ENCODE data around the gene USP53.
A peak's percentile ranks its signal among the peaks of the same experiment; 100 is the strongest.
"Not testable (repeated sequence)": the region's sequence is repeated elsewhere in the genome, so short reads cannot be mapped to it uniquely, and the experiment has no call there.

Gene USP53

DNA sequence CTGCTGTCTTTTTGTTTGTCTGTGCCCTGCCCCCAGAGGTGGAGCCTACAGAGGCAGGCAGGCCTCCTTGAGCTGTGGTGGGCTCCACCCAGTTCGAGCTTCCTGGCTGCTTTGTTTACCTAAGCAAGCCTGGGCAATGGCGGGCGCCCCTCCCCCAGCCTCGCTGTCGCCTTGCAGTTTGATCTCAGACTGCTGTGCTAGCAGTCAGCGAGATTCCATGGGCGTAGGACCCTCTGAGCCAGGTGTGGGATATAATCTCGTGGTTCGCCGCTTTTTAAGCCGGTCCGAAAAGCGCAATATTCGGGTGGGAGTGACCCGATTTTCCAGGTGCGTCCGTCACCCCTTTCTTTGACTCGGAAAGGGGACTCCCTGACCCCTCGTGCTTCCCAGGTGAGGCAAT lies 67.0 kb downstream of the USP53 start:
- DNase-seq (ENCODE audit: low read depth) = not testable (repeated sequence)

DNA sequence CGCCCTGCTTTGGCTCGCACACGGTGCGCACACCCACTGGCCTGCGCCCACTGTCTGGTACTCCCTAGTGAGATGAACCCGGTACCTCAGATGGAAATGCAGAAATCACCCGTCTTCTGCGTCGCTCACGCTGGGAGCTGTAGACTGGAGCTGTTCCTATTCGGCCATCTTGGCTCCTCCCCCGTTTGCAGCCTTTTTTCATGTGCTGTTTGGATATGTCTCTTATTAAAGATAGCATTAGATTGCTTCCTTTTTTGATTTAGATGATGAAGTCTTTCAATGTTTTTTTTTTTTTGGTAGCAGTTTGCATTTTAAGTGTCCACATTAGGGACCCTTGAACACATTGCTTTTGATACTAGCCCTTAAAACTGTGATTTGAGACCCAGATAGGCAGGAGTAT lies 67.4 kb downstream of the USP53 start:
- DNase-seq (ENCODE audit: low read depth) = not testable (repeated sequence)

DNA sequence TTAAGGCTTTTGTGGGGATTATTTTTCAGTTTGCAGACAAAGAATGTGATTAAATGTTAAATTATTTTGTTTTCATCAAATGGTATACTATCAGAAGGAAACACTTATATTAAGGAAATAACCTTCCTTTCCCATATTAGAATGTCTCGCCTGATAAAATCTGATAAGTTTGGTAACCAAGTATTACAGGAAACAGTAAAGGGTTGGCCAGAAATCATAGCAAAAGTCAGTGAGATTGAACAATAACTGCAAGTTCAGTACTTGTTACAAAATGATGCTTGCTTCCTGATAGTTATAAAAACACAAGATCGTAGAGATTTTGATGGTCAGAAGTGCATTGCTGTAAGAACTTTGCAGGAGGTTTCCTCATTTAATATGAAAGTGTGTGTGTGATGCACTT lies 68.9 kb downstream of the USP53 start:
- DNase-seq (ENCODE audit: low read depth) = no peak

DNA sequence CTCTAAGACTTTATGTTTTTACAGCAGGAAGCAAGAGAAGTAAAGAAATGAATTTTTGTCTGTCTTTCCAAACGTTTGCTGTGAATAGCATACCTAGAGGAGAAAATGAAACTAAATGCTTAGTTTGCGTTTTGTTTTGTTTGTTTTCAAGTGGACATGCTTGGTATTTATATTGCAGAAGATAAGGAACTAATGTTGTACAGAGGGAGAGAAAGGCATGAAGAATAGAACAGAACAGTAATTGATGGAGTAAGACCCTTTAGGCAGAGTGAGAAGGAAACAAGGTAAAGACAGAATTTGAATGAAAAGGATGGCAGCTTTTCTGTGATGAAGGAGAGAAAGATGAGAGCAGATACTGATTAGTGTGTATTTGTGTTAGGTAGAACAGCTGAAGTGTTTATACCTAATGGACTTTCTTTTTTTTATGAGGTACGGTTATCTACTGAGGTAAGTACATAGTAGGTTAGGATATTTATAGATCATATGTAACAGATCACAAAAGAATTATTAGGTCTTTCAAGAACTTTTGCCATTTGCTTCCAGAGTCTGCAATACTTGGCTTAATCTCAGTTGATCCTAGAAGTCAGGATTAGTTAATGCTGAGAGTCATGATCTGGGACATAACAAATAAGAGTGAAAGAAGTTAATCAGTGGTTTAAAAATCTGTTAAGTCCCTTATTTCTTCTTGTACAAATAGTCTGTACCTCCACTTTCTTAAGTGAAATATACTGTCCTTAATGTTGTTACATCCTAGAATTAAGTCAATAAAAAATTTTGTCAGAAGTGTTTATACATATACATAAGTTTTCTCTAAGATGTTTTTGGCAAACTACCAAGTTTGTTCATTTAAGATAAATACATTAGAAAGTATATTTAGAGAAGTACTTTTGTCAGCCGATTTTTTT lies 72.6 kb downstream of the USP53 start:
- DNase-seq (ENCODE audit: low read depth) = no peak

DNA sequence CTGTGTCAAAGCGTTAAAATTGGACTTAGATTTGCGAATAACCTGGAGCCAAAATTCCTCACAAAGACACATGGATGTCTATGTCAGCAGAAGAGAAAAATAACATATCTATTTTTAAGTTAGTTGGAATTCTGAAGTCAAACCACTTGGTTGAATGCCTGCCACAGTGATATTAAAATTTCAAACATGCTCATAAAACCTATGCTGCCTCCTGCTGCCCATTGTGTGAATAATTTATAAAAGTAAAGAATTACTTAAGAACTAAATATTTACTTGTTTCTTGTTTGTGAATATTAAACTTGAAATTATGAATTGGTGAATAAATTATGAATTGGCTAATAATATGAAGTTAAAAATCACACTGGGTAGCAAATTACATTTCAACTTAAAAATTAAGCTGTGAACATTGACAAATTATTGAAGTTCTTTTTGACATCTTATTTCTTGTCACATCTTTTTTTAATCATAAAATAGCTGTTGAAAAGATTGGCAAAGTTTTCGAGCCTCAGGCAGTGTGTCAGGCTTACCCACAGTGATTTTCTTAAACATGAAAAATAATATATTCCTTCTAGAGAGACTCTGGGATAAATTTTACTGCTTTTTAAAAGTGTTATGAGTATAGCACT lies 74.0 kb downstream of the USP53 start:
- peak; percentile 1 for DNase-seq (ENCODE audit: low read depth)

DNA sequence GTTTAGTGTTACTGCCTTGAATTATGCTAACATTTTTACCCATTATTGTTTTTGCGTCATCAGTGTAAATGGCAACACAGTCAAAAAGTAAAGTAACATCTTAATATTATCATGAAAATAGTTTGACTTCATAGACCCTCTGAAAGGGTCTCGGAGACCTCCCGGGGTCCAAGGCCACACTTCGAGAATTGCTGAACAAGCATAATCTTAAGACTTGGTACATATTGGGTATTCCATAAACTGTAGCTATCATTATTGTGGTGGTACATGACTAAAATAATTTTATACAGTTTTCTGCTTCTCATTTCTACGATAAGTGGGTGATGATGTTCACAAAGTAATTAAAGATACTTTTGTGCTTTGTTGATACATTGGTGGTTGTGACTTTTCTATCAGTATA lies 76.8 kb downstream of the USP53 start:
- DNase-seq (ENCODE audit: low read depth) = no peak

DNA sequence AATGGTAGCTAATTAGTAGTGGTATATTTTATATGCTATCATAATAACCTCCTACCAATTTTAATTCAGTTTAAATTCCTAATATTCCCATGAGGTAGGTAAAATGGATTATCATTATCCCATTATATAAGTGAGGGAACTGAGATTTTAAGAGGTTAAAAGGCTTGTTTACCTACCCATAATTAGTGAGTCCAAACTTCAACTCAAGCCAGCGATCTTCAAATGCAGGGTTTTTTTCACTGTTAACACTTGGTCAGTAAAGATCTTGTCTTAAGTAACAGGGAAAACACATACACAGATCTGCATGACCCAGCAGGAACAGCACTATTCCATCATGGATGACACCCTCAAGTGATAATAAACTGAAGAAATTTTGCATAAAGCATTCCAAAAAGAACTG lies 78.1 kb downstream of the USP53 start:
- DNase-seq (ENCODE audit: low read depth) = no peak

DNA sequence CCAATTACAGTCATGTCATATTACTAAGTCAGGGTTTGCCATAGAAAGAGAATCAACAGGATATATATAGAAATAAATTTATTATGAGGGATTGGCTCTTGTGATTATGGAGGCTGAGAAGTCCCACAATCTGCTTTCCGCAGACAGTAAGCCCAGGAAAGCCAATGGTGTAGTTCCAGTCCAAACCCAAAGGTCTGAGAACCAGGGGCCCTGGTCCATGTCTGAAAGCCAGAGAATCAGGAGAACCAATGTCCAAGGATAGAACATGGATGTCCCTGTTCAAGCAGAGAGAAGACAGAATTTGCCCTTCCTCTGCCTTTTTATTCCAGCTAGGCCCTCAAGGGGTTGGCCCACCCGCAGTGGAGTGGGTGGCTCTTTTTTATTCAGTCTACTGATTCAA lies 83.8 kb downstream of the USP53 start:
- DNase-seq (ENCODE audit: low read depth) = no peak

DNA sequence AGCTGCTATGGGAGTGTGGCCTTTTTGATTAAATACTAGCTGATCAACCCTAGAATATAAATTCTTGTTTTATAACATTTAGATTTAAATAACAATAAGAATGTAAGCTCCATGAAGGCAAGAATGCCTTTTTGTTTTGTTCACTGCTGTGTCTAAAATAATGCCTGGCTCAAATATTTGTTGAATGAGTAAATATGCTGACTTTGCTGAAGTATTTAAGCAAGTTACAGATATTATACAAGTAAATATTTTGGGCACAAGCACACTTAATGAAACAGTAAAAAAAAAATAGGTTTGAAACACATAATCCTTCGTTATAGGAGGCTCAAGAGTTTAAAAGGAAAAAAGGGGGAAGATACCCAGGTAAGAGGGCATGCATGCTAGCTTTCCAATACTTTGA lies 85.3 kb downstream of the USP53 start:
- no peak for DNase-seq (ENCODE audit: low read depth)

DNA sequence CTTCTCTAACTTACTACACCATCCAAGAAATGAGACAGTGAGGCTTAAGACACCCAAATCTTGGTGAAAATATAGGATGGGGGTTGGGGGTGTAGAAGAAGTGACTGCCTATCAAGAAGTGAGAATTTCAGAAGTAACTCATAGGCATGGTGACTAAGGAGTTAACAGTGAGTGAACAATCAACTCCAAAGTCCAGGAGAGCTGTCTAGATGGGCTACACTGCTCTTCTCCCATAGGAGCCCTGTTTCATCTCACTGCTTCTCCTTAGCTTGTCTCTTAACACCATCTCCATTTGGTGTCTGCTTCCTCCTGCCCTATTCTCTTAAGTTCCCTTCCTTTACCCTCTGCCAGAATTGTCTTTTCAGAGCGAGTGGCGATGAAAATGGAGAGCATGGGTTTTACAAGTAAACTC lies 86.8 kb downstream of the USP53 start:
- no peak for DNase-seq (ENCODE audit: low read depth)

DNA sequence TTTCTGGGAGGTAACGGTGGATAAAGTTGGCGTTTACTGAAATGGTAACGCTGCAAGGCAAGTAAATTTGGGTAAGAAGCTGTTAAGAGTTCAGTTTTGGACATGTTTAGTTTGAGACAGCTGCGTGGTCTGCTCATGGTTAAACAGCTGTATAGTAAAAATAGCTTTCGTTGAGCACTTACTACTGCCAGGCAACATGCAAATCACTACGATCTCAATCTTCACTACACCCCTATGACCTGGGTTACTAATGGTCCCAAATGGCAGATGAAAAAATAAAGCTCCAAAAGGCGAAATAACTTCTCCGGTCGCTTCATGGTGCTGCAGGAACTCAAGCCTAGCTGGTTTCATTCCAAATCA lies 87.2 kb downstream of the USP53 start:
- no peak for DNase-seq (ENCODE audit: low read depth)

DNA sequence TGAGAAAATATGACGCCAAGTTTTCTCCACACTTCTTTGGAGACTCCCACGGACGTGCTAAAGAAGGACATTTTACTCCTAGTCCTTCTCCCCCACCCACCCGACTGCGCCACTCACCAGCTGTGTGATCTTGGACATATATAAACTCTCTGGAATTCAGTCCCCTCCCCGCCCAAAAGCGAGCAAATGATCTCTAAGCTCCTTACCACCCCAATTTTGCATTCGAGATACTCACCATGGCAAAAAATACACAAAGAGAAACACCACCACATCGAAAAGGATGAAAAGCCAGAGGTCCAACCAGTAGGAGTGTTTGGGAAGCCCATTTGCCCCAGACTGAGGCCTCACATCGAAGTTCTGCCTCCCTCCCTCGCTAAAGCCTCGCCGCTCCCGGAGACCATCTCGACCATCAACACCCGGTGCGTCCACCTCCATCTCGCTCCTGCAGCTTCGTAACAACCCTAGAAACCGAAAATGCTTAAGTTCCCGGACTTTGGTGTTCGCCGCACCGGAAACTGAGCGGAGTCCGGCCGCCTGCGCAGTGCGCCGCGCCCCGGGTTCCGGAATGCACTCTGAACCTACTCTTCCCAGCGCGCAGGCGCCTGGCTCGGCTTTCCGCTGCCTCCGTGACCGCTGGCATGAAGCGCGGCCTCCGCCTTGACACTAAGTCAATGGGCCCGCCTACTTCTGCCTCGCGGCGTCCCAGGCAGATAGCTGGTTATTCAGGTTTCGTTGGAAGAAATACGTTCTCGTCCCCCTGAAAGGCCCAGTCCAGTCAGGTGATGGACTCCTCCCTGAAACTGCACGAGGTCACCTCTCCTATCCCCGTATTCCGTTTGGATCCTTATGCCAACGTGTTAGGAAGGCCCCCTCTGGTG lies 87.8 kb downstream of the USP53 start:
- DNase-seq (ENCODE audit: low read depth) = peak; percentile 87

DNA sequence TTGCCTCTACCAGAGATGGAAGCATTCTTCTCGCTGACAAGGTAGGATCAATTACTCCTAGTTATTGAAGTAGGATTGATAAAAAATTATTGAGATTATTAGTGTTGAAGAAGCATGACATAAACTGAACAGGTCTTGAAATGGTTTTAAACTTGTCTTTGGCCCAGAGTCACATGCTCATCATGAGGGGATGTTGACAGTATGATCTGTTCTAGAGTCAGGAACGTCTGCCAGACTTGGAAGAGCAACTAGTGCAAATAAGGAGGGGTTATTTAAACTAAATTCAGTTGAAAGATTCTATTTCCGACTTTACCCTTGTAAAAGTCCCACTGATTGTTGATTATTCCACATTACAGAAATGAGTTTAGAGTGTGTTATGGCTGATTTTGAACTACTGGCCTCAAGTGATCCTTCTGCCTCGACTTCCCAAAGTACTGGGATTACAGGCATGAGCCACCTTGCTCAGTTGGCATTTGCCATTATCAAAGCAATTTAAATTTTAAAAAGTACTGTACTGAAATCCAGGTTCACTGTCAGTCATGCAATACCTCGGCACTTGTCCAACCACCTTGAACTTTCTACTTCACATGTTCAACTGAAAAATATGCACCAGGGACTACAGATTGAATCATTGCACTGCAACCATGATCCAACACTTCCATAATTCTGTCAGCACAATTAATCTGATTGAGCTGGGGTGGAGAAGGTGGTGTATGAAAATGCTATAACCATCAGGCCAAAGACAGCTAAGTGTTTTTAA lies 89.7 kb downstream of the USP53 start:
- DNase-seq (ENCODE audit: low read depth) = no peak

DNA sequence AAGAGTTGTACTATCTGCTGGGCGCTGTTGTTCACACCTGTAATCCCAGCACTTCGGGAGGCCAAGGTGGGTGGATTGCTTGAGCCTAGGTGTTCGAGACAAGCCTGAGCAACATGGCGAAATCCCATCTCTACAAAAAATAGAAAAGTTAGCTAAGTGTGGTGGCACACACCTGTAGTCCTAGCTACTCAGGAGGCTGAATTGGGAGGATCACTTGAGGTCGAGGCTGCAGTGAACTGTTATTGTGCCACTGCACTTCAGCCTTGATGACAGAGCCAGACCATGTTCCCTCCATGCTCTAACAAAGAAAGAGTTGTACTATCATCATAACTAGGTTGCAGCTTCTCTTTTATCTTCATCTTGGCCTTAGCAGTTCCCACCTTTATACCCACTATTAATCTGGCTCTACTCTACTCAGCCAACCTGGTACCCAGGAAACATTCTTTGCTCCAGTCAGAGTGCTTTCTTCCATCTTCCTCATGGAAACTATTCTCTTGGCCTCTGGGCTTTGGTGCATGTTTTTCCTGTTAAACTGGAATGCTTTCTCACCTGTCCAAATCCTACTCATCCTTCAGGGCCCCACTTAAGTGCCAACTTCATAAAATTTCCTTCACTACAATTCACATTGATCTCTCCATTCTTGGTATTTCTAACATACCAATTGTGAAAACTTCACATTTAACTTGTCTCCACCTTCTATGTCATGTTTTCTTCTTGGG lies 91.2 kb downstream of the USP53 start:
- DNase-seq (ENCODE audit: low read depth) = no peak

DNA sequence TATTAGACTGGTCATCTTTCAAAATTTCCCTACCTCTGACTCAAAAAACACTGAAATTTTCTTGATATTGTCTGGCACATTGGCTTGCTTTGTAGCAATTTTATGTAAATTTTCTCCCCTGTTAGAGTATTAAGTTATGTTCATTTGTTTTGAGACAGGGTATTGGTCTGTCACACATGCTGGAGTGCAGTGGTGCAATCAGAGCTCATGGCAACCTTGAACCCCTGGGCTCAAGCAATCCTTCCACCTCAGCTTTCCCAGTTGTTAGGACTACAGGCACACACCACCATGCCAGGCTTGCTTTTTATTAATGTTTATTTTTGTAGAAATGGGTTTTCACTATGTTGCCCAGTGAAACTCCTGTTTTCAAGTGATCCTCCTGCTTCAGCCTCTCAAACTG lies 91.9 kb downstream of the USP53 start:
- DNase-seq (ENCODE audit: low read depth) = no peak

DNA sequence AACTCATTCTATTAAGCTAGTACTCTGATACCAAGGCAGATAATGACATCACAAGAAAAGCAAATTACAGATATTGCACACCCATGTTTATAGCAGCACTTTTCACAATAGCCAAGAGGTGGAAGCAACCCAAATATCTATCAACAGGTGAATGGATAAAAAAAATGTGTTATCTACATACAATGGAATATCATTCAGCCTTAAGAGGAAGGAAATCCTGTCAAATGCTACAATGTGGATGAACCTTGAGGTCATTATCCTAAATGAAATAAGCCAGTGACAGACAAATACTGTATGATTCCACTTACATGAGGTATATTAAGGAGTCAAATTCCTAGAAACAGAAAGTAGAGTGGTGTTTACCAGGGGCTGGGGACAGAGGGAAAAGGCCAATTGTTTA lies 95.1 kb downstream of the USP53 start:
- DNase-seq (ENCODE audit: low read depth) = no peak

DNA sequence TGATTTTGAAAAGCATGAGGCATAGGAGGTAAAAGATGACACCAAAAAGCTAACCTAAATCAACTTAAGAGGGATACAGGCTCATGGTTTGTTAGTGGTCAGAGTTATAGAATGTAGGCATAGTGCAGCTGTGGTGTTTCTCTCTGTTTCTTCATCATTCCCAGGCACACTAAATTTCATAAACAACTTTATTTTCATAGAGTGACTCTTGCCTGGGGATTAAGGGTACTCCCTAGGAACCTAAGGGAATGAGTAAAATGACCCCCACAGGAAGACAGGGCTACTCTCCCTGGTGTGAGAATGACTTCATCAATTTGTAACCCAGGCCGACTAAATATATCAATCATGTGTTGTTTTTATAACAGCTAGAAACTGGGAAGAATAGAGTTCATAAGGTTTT lies 98.3 kb downstream of the USP53 start:
- no peak for DNase-seq (ENCODE audit: low read depth)

DNA sequence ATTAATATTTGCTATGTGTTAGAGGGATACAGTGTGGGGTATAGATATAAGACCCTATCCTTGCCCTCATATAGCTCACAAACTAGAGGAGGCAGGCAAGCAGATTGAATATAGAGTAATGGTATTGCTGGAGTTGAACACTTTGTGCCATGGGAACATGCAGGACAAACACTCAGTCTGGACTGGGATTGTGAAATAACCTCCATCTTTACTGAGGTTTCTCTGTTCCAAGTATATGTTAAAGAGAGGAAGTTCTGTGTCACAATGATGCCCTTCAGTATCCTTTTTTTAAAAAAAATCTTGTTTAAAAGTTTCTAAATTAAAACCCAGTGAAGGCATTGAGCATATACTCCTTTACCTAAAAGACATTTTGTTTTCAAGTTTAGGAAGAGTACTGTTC lies 100.7 kb downstream of the USP53 start:
- no peak for DNase-seq (ENCODE audit: low read depth)

DNA sequence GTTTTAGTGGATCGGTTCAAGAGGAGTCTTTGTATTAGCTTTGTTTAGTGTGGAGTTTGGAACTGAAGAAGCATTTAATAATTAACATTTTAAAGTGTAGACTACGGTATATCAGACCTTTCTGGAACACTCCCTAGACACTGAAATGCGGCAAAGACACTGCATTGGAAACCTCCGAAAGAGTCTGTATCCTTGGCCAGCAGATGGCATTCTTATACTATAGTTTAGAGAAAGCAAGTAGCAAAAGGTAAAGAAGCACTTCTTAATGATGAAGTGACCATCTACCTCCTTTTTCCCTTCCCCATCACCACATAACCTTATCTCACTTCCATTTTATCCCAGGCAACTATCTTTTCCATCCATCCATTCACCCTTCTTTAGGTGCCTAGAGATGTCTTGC lies 101.8 kb downstream of the USP53 start:
- no peak for DNase-seq (ENCODE audit: low read depth)

DNA sequence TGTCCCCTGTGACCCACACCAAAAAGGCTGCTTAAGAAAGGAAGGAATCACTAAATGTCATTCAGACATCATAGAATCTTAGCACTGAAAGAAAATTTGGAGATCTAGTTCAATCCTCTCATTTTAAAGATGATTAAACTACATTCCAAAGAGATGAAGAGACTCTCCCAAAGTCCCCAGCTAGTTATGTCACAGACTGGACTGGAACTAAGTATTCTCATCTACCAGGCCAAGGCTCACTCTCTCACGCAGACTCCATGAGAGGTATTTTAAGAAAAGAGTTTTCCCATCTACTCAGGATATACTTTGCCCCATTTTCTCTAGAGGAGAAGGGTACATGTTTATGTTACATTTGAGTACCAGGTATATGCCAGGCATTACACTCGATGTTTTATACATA lies 102.5 kb downstream of the USP53 start:
- DNase-seq (ENCODE audit: low read depth) = no peak

DNA sequence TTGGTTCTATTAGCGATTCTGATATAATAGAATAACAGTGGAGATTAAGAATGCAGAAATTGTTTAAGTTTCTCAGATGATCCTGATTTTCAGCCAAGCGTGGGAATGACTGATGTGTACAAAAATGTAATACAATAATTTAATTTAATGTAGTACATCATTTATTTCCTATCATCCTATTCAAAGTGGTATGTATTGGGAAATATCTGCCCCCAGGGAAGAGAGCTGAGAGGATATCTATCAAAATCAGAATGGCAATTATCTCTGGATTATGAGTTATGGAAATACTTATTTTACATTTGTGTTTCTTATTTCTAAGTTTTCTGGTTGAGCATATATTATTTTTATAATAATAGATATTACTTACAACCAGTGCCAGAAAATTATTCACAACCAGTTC lies 105.5 kb downstream of the USP53 start:
- no peak for DNase-seq (ENCODE audit: low read depth)

Measured in activated T-helper 9 cell treated with anti-CD3 and anti-CD28 coated beads, Interleukin-2, amount 50 U/mL, for 16 hours (primary cell).